Non-pigmented ciliary epithelial cell (primary cell): ENCODE data around the gene SLC41A3.

Source experiments
- DNase-seq: peaks from one replicate; pipeline ENCODE4 v3.0.0-alpha.2; 2010; ENCODE audit warnings: low read depth

Gene SLC41A3

GRCh38 chr3:126119976-126120375 is 36.1 kb upstream of the SLC41A3 start:
- no peak for DNase-seq

- DNase-seq, result no peak
Observed at GRCh38 chr3:126119008-126119675, 35.2 kb upstream of the SLC41A3 start.

GRCh38 chr3:126118591-126118990 is 34.7 kb upstream of the SLC41A3 start:
- no peak for DNase-seq

GRCh38 chr3:126117786-126118185 is 33.9 kb upstream of the SLC41A3 start:
- DNase-seq, result no peak

GRCh38 chr3:126117212-126117611 is 33.3 kb upstream of the SLC41A3 start:
- no peak for DNase-seq

GRCh38 chr3:126116526-126116925 is 32.6 kb upstream of the SLC41A3 start:
- no peak for DNase-seq

GRCh38 chr3:126114443-126115386 is 30.8 kb upstream of the SLC41A3 start:
- DNase-seq, result no peak

- DNase-seq, result no peak
Observed at GRCh38 chr3:126113733-126114442, 30.0 kb upstream of the SLC41A3 start.

GRCh38 chr3:126113238-126113555 is 29.3 kb upstream of the SLC41A3 start:
- no peak for DNase-seq

GRCh38 chr3:126112531-126113237 is 28.8 kb upstream of the SLC41A3 start:
- no peak for DNase-seq

- DNase-seq, result no peak
Observed at GRCh38 chr3:126111566-126112475, 27.9 kb upstream of the SLC41A3 start.

GRCh38 chr3:126111126-126111551 is 27.2 kb upstream of the SLC41A3 start:
- DNase-seq, result no peak

- no peak for DNase-seq
Observed at GRCh38 chr3:126110431-126111125, 26.7 kb upstream of the SLC41A3 start.

GRCh38 chr3:126109880-126110235 is 25.9 kb upstream of the SLC41A3 start:
- DNase-seq, result no peak

GRCh38 chr3:126109146-126109879 is 25.4 kb upstream of the SLC41A3 start:
- no peak for DNase-seq

GRCh38 chr3:126108676-126109050 is 24.7 kb upstream of the SLC41A3 start:
- DNase-seq, result no peak

- DNase-seq, result no peak
Observed at GRCh38 chr3:126107957-126108675, 24.2 kb upstream of the SLC41A3 start.

- DNase-seq, result no peak
Observed at GRCh38 chr3:126107203-126107939, 23.4 kb upstream of the SLC41A3 start.
